Heart right ventricle (tissue), 16 donors: ENCODE results near the gene BTNL2. TPM values are rescaled to one million over a fixed set of nuclear protein-coding genes. Genes with fewer than 3 reads are reported as not detected.

ENCODE experiments used
- ATAC-seq, 8 donors: fragments of 200-7000 bp; cut with Tn5 transposase; one replicate each; pipeline ENCODE4 v1.9.1; 2020; ENCODE audit warnings: mild to moderate bottlenecking in 8 of 8, moderate library complexity in 8 of 8, moderate number of reproducible peaks in 1 of 8
- DNase-seq, 2 donors: peaks; one replicate each; pipeline ENCODE4 v3.0.0-alpha.2; 2020
- H3K27ac ChIP-seq, 10 donors: fragments of 200-600 bp; sonication (generic) in 2 of 10; one replicate each; pipeline versions ENCODE4 v1.5.0 to v1.8.0; 2020 to 2022; ENCODE audit warnings: mild to moderate bottlenecking in 3 of 10
- H3K27me3 ChIP-seq, 7 donors: fragments of 200-600 bp; one replicate each; pipeline ENCODE4 v1.8.0; 2021 to 2022; ENCODE audit warnings: mild to moderate bottlenecking in 2 of 7
- H3K36me3 ChIP-seq, 9 donors: fragments of 200-600 bp; sonication (generic) in 1 of 9; one replicate each; pipeline versions ENCODE4 v1.5.0 to v1.8.0; 2020 to 2022; ENCODE audit warnings: mild to moderate bottlenecking in 2 of 9
- H3K4me1 ChIP-seq, 9 donors: fragments of 200-600 bp; sonication (generic) in 1 of 9; one replicate each; pipeline versions ENCODE4 v1.5.0 to v1.8.0; 2020 to 2022; ENCODE audit warnings: mild to moderate bottlenecking in 4 of 9
- H3K4me3 ChIP-seq, 10 donors: fragments of 200-600 bp; sonication (generic) in 2 of 10; one replicate each; pipeline versions ENCODE4 v1.5.0 to v1.8.0; 2020 to 2022; ENCODE audit warnings: mild to moderate bottlenecking in 7 of 10, moderate library complexity in 2 of 10
- H3K9me3 ChIP-seq, 11 donors: fragments of 200-600 bp in 10 of 11; sonication (generic) in 2 of 11; one replicate each; pipeline versions ENCODE4 v1.5.0 to v1.8.0; 2013 to 2022; ENCODE audit warnings: mild to moderate bottlenecking in 2 of 11, control low read depth in 1 of 11, moderate library complexity in 1 of 11
- CTCF ChIP-seq, 9 donors: fragments of 200-600 bp; sonication (generic) in 2 of 9; IDR thresholded peaks; one replicate each; pipeline versions ENCODE4 v1.5.0 to v1.8.0; 2021 to 2022; ENCODE audit warnings: antibody characterized with exemption in 9 of 9, mild to moderate bottlenecking in 5 of 9, moderate library complexity in 1 of 9
- WGBS, 2 donors: extraction: QIAGEN DNeasy Blood & Tissue Kit; methylation state at CpG; one replicate each; pipeline ENCODE4 v1.1.7; 2013; ENCODE audit warnings: inconsistent platforms in 1 of 2; 5-methylcytosine and 5-hydroxymethylcytosine counted together
- intact Hi-C, 10 donors: fragments of 100-400 bp; cut with DNase I; formaldehyde crosslinking; loops; one replicate each; pipeline versions ENCODE4 v1.11.1 to v1.14.2; 2022
- polyA plus RNA-seq, 2 donors: library from polyadenylated mRNA; stranded (reverse); fragments of 200-250 nt; gene quantifications; one replicate each; pipeline ENCODE4 v1.2.3, GENCODE V29; 2013
- total RNA-seq, 10 donors: library from RNA; stranded (reverse); fragmentation: NEBNext Ultra II Directional in 3 of 10; extraction: Animal tissue kit (Norgen Biotek cat#: 25700) in 3 of 10; gene quantifications; one replicate each; pipeline versions ENCODE4 v1.2.1 to v1.2.4, GENCODE V29; 2021 to 2023
- donor health status: Arrhythmogenic right ventricular cardiomyopathy.
- donor health status: ischemic (EF 13 %, LVEDD 7.1; RV severe dilation, severe dysfunction).
- donor health status: healthy with polysubstance abuse.
- donor health status: DM: no; HTN: yes; CAD: no.
- donor health status: DM: no; HTN: no; CAD: no.
- donor health status: ischemic (EF 25% LVEDD 6.9; RV normal size, moderate dysfunction).
- donor health status: ischemic (EF 25% LVEDD 5.7; RV mildly dilated, moderate dysfunction).
- donor health status: healthy.
- donor health status: DM: yes; HTN: yes; CAD: no.
- donor health status: Ischemic cardiomyopathy.
- donor health status: ischemic (EF 35%, LVEDD 5.7; RV mildly dilated, moderate dysfunction).
- donor health status: nonischemic (EF 11% LVEDD 7.7; RV severe dilation, severe dysfunction).
- donor health status: DM: yes; HTN: yes; CAD: no.
- donor health status: PGD.
- donor health status: ischemic (EF 29% LVEDD 5.4; RV normal size, mild dysfunction).
- donor health status: nonischemic (EF 23%, LVEDD 6.1; RV moderate dilation, normal function).

BTNL2 gene
- total and polyA plus RNA-seq, 12 donors: not detected

- H3K9me3 ChIP-seq: no peaks in the 10 kb centered on the region
- DNase-seq (no peak), ATAC-seq (no peak)
- H3K27ac ChIP-seq: no peak overlapping the region
- no peak for TF ChIP-seq CTCF (IDR thresholded peaks at IDR 0.05)
- peaks cover 0 to 19% (median 3%) of the 10 kb centered on the region in 9 donors for H3K4me1 ChIP-seq
- intact Hi-C loops: loop anchor here in 2 of 10 donors (10.0 kb wide), 2 partner anchors 143 to 153 kb away; no protein-coding TSS in a partner anchor
- H3K36me3 ChIP-seq: no peaks in the 10 kb centered on the region
- peaks cover 0 to 5% (median 0%) of the 10 kb centered on the region in 7 donors for H3K27me3 ChIP-seq
- no peak overlapping the region for H3K4me3 ChIP-seq
- 74 to 80% methylated on average over 7 of the region's 7 CpGs for WGBS, 2 donors
Observed at GRCh38 chr6:32397252-32397920, 9.6 kb downstream of the BTNL2 start.

- Histone ChIP-seq H3K4me1 (peaks cover 0 to 19% (median 3%) of the 10 kb centered on the region in 9 donors), H3K27ac (no peak overlapping the region), H3K9me3 (no peaks in the 10 kb centered on the region), H3K27me3 (peaks cover 0 to 5% (median 0%) of the 10 kb centered on the region in 7 donors), H3K36me3 (no peaks in the 10 kb centered on the region), H3K4me3 (no peak overlapping the region)
- WGBS, 2 donors: 92 to 95% methylated on average over 10 of the region's 10 CpGs
- DNase-seq (no peak), ATAC-seq (no peak)
- no peak for TF ChIP-seq CTCF (IDR thresholded peaks at IDR 0.05)
- intact Hi-C loops: loop anchor here in 2 of 10 donors (10.0 kb wide), 2 partner anchors 141 to 151 kb away; no protein-coding TSS in a partner anchor
Observed at GRCh38 chr6:32396028-32396427, 11.0 kb downstream of the BTNL2 start.

- 52% methylated on average over 7 of the region's 7 CpGs for WGBS, 2 donors
- H3K4me3 ChIP-seq: no peak overlapping the region
- peak overlapping the region in 9 of 10 donors; percentile 23 to 87 (median 61) for H3K27ac ChIP-seq
Observed at GRCh38 chr6:32393665-32394420, 13.1 kb downstream of the BTNL2 start.

More at GRCh38 chr6:32393665-32394420, 13.1 kb downstream of the BTNL2 start:
- H3K36me3 ChIP-seq: no peaks in the 10 kb centered on the region
- peak in 3 of 9 donors; percentile 9 to 43 (median 28) for TF ChIP-seq CTCF (IDR thresholded peaks at IDR 0.05)
- peaks cover 0 to 19% (median 3%) of the 10 kb centered on the region in 9 donors for H3K4me1 ChIP-seq
- DNase-seq (peak in 1 of 2 donors; percentile 59), ATAC-seq (peak; percentile 88 to 99 (median 96))
- intact Hi-C loops: loop anchor here in 4 of 10 donors (5.0 to 10.0 kb wide), 3 partner anchors 139 to 149 kb away; no protein-coding TSS in a partner anchor
- no peaks in the 10 kb centered on the region for H3K9me3 ChIP-seq
- H3K27me3 ChIP-seq: peaks cover 0 to 10% (median 0%) of the 10 kb centered on the region in 7 donors
